Ovary (tissue), 3 donors: ENCODE measurements around the gene ST6GALNAC3.

Experiments used
- CTCF ChIP-seq, 3 donors: fragments of 450-650 bp in 2 of 3; fragments of 200-600 bp in 1 of 3; IDR thresholded peaks; one replicate each; pipeline versions ENCODE4 v1.5.1 to v1.8.0; 2016 to 2022; ENCODE audit warnings: antibody characterized with exemption in 3 of 3, mild to moderate bottlenecking in 1 of 3
- EP300 ChIP-seq: sonication (generic); formaldehyde crosslinking; IDR thresholded peaks from one replicate; pipeline ENCODE4 v1.6.1; 2017; ENCODE audit warnings: antibody characterized with exemption
- POLR2A ChIP-seq: fragments of 450-650 bp; IDR thresholded peaks from one replicate; pipeline ENCODE4 v1.6.1; 2017; ENCODE audit warnings: antibody characterized with exemption, mild to moderate bottlenecking, moderate library complexity
- donor health status: DM: no; HTN: no; CAD: no.

GRCh38 chr1:76038287-76039004 lies 36.1 kb upstream of the ST6GALNAC3 start:
- no peak for TF ChIP-seq CTCF (IDR thresholded peaks at IDR 0.05)
- no peak for TF ChIP-seq EP300
- TF ChIP-seq POLR2A, result no peak
